K562 (cell line): ENCODE results near the gene HMG20B. TPM values are rescaled to one million over a fixed set of nuclear protein-coding genes. Genes with fewer than 3 reads are reported as not detected.
A peak's percentile ranks its signal among the peaks of the same experiment; 100 is the strongest.

Experiments
- CEBPB ChIP-seq: fragments of 450-650 bp; IDR thresholded peaks from 2 replicates; pipeline ENCODE4 v1.6.1; 2016; ENCODE audit warnings: missing genetic modification characterization, missing compliant biosample characterization
- CUX1 ChIP-seq: fragments of 200-800 bp; sonication (Bioruptor generic); IDR thresholded peaks from 2 replicates; pipeline ENCODE4 v1.6.1; 2016; ENCODE audit warnings: missing genetic modification characterization, missing compliant biosample characterization
- JUND ChIP-seq, 2 experiments: IDR thresholded peaks; 2 replicates in 1 of 2; 3 replicates in 1 of 2; pipeline ENCODE4 v1.6.1; 2011; ENCODE audit warnings: borderline replicate concordance in 2 of 2, low read depth in 2 of 2, low read length in 2 of 2, improper control_type of control experiment in 1 of 2, missing biosample characterization in 1 of 2, missing genetic modification characterization in 1 of 2, missing genetic modification reagents in 1 of 2
- MTA3 ChIP-seq: fragments of 450-650 bp; formaldehyde crosslinking; IDR thresholded peaks from 2 replicates; pipeline ENCODE4 v1.6.1; 2017; ENCODE audit warnings: mild to moderate bottlenecking, borderline replicate concordance
- PKNOX1 ChIP-seq: fragments of 450-650 bp; IDR thresholded peaks from 2 replicates; pipeline ENCODE4 v1.6.1; 2016
- ZC3H8 ChIP-seq: fragments of 450-650 bp; IDR thresholded peaks from 2 replicates; pipeline ENCODE4 v1.6.1; 2017
- ZNF696 ChIP-seq: fragments of 250-450 bp; sonication (Bioruptor Pico); conservative IDR thresholded peaks from 2 replicates; pipeline ENCODE4 v1.4.0; 2020; ENCODE audit warnings: mild to moderate bottlenecking, moderate library complexity
- polyA plus RNA-seq, 8 experiments: library from polyadenylated mRNA; depleted of rRNA in 4 of 8; stranded (reverse) in 5 of 8; unstranded in 3 of 8; fragments of >200 nt; fragmentation: Nextera tagmentation in 2 of 8; fragmentation: Illumina TruSeq in 1 of 8; extraction: Ambion mirVana in 2 of 8; extraction: Trizol in 1 of 8; gene quantifications; 2 replicates each; pipeline versions ENCODE4 v1.2.1 to v1.2.3, GENCODE V29; 2011 to 2014; ENCODE audit warnings: inconsistent platforms in 1 of 8, missing spikeins in 1 of 8
- total RNA-seq, 7 experiments: library from RNA; depleted of rRNA in 6 of 7; stranded (reverse); fragments of >200 nt in 6 of 7; fragmentation: Illumina TruSeq in 2 of 7; extraction: Trizol in 2 of 7; gene quantifications; 2 replicates each; pipeline versions ENCODE4 v1.2.1 to v1.2.3, GENCODE V29; 2011 to 2021; ENCODE audit warnings: low replicate concordance in 1 of 7
- TF ChIP-seq, protein P1 (sequence below): sonication (generic); formaldehyde crosslinking; IDR thresholded peaks from 2 replicates; pipeline ENCODE4 v1.4.0; 2020; ENCODE audit warnings: mild to moderate bottlenecking, missing genetic modification reagents

Gene HMG20B
- total and polyA plus RNA-seq, 9 of the 15 experiments (the other 6 are each of a cell fraction or from before 2014, with no cell fraction given) = 0.35 to 172 (median 38.6) TPM

GRCh38 chr19:3544742-3545668, 27.7 kb upstream of the HMG20B start (continued):
- TF ChIP-seq JUND (IDR thresholded peaks at IDR 0.05; ENCODE audit: borderline replicate concordance, low read depth, low read length) (peak; percentile 36), JUND (tag; IDR thresholded peaks at IDR 0.05; ENCODE audit: borderline replicate concordance, low read depth, low read length) (no peak), MTA3 (peak; percentile 64; the same call in 1 of the 2 replicates), CEBPB (tag) (no peak), ZC3H8 (no peak), PKNOX1 (peak; percentile 53), CUX1 (CRISPR knock-in tag) (no peak), ZNF696 (CRISPR knock-in tag) (no peak)
- TF ChIP-seq, protein P1, sequence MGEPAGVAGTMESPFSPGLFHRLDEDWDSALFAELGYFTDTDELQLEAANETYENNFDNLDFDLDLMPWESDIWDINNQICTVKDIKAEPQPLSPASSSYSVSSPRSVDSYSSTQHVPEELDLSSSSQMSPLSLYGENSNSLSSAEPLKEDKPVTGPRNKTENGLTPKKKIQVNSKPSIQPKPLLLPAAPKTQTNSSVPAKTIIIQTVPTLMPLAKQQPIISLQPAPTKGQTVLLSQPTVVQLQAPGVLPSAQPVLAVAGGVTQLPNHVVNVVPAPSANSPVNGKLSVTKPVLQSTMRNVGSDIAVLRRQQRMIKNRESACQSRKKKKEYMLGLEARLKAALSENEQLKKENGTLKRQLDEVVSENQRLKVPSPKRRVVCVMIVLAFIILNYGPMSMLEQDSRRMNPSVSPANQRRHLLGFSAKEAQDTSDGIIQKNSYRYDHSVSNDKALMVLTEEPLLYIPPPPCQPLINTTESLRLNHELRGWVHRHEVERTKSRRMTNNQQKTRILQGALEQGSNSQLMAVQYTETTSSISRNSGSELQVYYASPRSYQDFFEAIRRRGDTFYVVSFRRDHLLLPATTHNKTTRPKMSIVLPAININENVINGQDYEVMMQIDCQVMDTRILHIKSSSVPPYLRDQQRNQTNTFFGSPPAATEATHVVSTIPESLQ (CRISPR knock-in tag) = no peak
